Caco-2 (cell line): ENCODE data around the gene PYCR2. TPM values are rescaled to one million over a fixed set of nuclear protein-coding genes. Genes with fewer than 3 reads are reported as not detected.

Experiments used
- BruUV-seq: library from RNA; stranded (reverse); fragments of 400-500 nt; replicated peaks from 2 replicates; lab custom pipeline; 2021; lab: Mats Ljungman, UMichigan
- CTCF ChIA-PET: fragments of 300-600 bp; sonication (Branson Sonifier 250); formaldehyde crosslinking; loops from one replicate; lab custom pipeline; 2022; ENCODE audit warnings: antibody characterized with exemption; lab: Charles Lee
- POLR2A ChIA-PET: fragments of 300-600 bp; sonication (Branson Sonifier 250); formaldehyde crosslinking; loops from one replicate; lab custom pipeline; 2022; ENCODE audit warnings: antibody characterized with exemption; lab: Charles Lee
- DNase-seq, 2 experiments: peaks; one replicate each; pipeline versions ENCODE4 v3.0.0 to v3.0.0-alpha.2; 2020 to 2022
- H3K27me3 ChIP-seq: replicated peaks from 2 replicates; pipeline ENCODE4 v1.6.0; 2011; ENCODE audit warnings: low read length; ENCODE audit not compliant: control insufficient read depth, insufficient read depth
- H3K36me3 ChIP-seq: 2 replicates; pipeline ENCODE4 v1.5.1; 2011; ENCODE audit warnings: low read length; ENCODE audit not compliant: control insufficient read depth, insufficient read depth
- H3K4me1 ChIP-seq: fragments of 250-450 bp; sonication (Bioruptor Pico); 2 replicates; pipeline ENCODE4 v1.5.1; 2020; ENCODE audit warnings: mild to moderate bottlenecking
- H3K4me3 ChIP-seq: 2 replicates; pipeline ENCODE4 v1.5.1; 2011; ENCODE audit warnings: low read depth, mild to moderate bottlenecking, control low read depth, low read length
- H3K9me3 ChIP-seq: fragments of 250-450 bp; sonication (Bioruptor Pico); 2 replicates; pipeline ENCODE4 v1.5.1; 2020; ENCODE audit warnings: mild to moderate bottlenecking, moderate library complexity
- H3K27ac Mint-ChIP-seq: one replicate; pipeline ENCODE4 v1.8.0; 2022; ENCODE audit warnings: mixed read lengths; ENCODE audit not compliant: unreplicated experiment
- H3K27me3 Mint-ChIP-seq: one replicate; pipeline ENCODE4 v1.8.0; 2022; ENCODE audit warnings: mixed read lengths; ENCODE audit not compliant: insufficient read depth, unreplicated experiment
- H3K36me3 Mint-ChIP-seq: one replicate; pipeline ENCODE4 v1.8.0; 2022; ENCODE audit warnings: mild to moderate bottlenecking, mixed read lengths; ENCODE audit not compliant: insufficient read depth, unreplicated experiment
- H3K4me1 Mint-ChIP-seq: one replicate; pipeline ENCODE4 v1.8.0; 2022; ENCODE audit warnings: low read depth, mixed read lengths; ENCODE audit not compliant: unreplicated experiment
- H3K4me3 Mint-ChIP-seq: one replicate; pipeline ENCODE4 v1.8.0; 2022; ENCODE audit warnings: mild to moderate bottlenecking, moderate library complexity, mixed read lengths; ENCODE audit not compliant: unreplicated experiment
- H3K9me3 Mint-ChIP-seq: one replicate; pipeline ENCODE4 v1.8.0; 2022; ENCODE audit warnings: mixed read lengths; ENCODE audit not compliant: unreplicated experiment
- CTCF ChIP-seq, 2 experiments: fragments of 200-600 bp in 1 of 2; IDR thresholded peaks; 1 replicate in 1 of 2; 2 replicates in 1 of 2; pipeline versions ENCODE4 v1.5.1 to v1.8.0; 2011 to 2022; ENCODE audit warnings: antibody characterized with exemption in 1 of 2, control low read depth in 1 of 2, inconsistent platforms in 1 of 2, low read depth in 1 of 2, low read length in 1 of 2, mild to moderate bottlenecking in 1 of 2, moderate library complexity in 1 of 2; ENCODE audit not compliant: insufficient read depth in 1 of 2, severe bottlenecking in 1 of 2, unreplicated experiment in 1 of 2
- intact Hi-C: fragments of 100-400 bp; cut with micrococcal nuclease; formaldehyde crosslinking; loops from one replicate; pipeline ENCODE4 v1.10.0; 2022; ENCODE audit not compliant: unreplicated experiment
- total RNA-seq: library from RNA; stranded (reverse); gene quantifications from 2 replicates; pipeline ENCODE4 v1.2.3, GENCODE V29; 2022

The PYCR2 gene
- total RNA-seq, 1 experiment from 2014 or later = 73.7 TPM

- H3K4me1 Mint-ChIP-seq = peaks cover 24% of the 10 kb centered on the region
- peak; percentile 92 to 95 for DNase-seq
- ChIA-PET POLR2A (interaction anchor here (1.0 to 2.7 kb wide), 9 partner anchors 10 to 180 kb away, joined by 3 to 33 read pairs (median 5); partner anchors contain the start of genes H3-3A, PYCR2 and SRP9), CTCF (interaction anchor here (0.7 to 2.8 kb wide), 10 partner anchors 16 to 441 kb away, joined by 3 to 13 read pairs (median 5); partner anchors contain the start of genes PYCR2 and SRP9)
- H3K4me3 Mint-ChIP-seq = peak within 1 kb of the TSS; percentile 95
- no peaks in the 10 kb centered on the region for H3K9me3 Mint-ChIP-seq
- peak within 1 kb of the TSS; percentile 91 for H3K27ac Mint-ChIP-seq
- Histone ChIP-seq H3K27me3 (no peaks in the 10 kb centered on the region), H3K4me3 (peak within 1 kb of the TSS; percentile 91), H3K4me1 (peaks cover 30% of the 10 kb centered on the region), H3K36me3 (no peaks in the 10 kb centered on the region), H3K9me3 (no peaks in the 10 kb centered on the region)
- H3K36me3 Mint-ChIP-seq = peaks cover 20% of the 10 kb centered on the region
- H3K27me3 Mint-ChIP-seq = no peaks in the 10 kb centered on the region
- BruUV-seq = TSS peak; percentile 37
- intact Hi-C loops = loop anchor here (1.0 kb wide), 2 partner anchors 42 to 69 kb away; partner anchors contain the start of gene PYCR2
- peak in 1 of 2 experiments; percentile 30 for TF ChIP-seq CTCF (IDR thresholded peaks at IDR 0.05; ENCODE audit: insufficient read depth in 1 of 2, low read depth in 1 of 2, low read length in 1 of 2, severe bottlenecking in 1 of 2, unreplicated experiment in 1 of 2)
These were observed 41.9 kb downstream of the PYCR2 start, which contains the start of gene TMEM63A for GRCh38 chr1:225881959-225882693. TSS of gene TMEM63A (minus strand) at chr1:225882380. CDS start at chr1:225877580, 4,800 bp downstream.

- Histone ChIP-seq H3K4me3 (peak overlapping the region; percentile 91), H3K4me1 (peaks cover 33% of the 10 kb centered on the region), H3K27me3 (no peaks in the 10 kb centered on the region), H3K36me3 (no peaks in the 10 kb centered on the region), H3K9me3 (no peaks in the 10 kb centered on the region)
- TF ChIP-seq CTCF (IDR thresholded peaks at IDR 0.05; ENCODE audit: insufficient read depth in 1 of 2, low read depth in 1 of 2, low read length in 1 of 2, severe bottlenecking in 1 of 2, unreplicated experiment in 1 of 2) = no peak
- Mint-ChIP-seq H3K9me3 (no peaks in the 10 kb centered on the region), H3K27ac (peak overlapping the region; percentile 91), H3K4me1 (peaks cover 24% of the 10 kb centered on the region), H3K4me3 (peak overlapping the region; percentile 95), H3K36me3 (peaks cover 20% of the 10 kb centered on the region), H3K27me3 (no peaks in the 10 kb centered on the region)
- ChIA-PET POLR2A (interaction anchor here (1.2 to 2.7 kb wide), 4 partner anchors 24 to 181 kb away, joined by 4 to 33 read pairs (median 10); partner anchors contain the start of genes H3-3A, PYCR2 and SRP9), CTCF (interaction anchor here (0.7 to 2.8 kb wide), 4 partner anchors 43 to 407 kb away, joined by 4 to 13 read pairs (median 8); partner anchors contain the start of genes PYCR2 and SRP9)
- DNase-seq = peak; percentile 62 to 68
- intact Hi-C loops = loop anchor here (1.0 kb wide), 2 partner anchors 43 to 68 kb away; partner anchors contain the start of gene PYCR2
- no TSS peak for BruUV-seq
These were observed 42.7 kb downstream of the PYCR2 start for GRCh38 chr1:225881081-225881958.
